GM18511 (cell line): ENCODE data around the gene NUDT2.

Experiments used
- ATAC-seq: cut with Tn5 transposase; IDR thresholded peaks from one replicate; pipeline ENCODE4 v1.9.1; 2021; ENCODE audit warnings: mild to moderate bottlenecking, moderate library complexity; ENCODE audit not compliant: unreplicated experiment

Gene NUDT2

DNA sequence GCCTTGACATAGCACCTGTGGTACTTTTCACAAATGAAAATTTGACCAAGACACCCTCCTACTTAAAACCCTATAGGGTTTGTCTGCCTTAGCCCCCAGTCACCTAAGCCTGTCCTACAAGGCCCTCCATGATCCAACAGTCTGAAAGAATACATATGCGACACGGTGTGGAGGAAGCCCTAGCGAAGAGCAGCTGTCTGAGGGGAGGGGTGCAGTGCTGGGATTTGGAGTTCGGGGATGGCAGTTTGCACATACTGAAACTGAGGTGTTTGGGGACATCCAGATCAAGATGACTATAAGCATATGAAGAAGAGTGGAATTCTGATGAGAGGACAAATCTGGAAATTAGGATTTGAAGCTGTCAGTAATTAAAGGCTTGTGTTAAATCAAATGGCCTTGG lies 54.5 kb downstream of the NUDT2 start:
- ATAC-seq: no peak

DNA sequence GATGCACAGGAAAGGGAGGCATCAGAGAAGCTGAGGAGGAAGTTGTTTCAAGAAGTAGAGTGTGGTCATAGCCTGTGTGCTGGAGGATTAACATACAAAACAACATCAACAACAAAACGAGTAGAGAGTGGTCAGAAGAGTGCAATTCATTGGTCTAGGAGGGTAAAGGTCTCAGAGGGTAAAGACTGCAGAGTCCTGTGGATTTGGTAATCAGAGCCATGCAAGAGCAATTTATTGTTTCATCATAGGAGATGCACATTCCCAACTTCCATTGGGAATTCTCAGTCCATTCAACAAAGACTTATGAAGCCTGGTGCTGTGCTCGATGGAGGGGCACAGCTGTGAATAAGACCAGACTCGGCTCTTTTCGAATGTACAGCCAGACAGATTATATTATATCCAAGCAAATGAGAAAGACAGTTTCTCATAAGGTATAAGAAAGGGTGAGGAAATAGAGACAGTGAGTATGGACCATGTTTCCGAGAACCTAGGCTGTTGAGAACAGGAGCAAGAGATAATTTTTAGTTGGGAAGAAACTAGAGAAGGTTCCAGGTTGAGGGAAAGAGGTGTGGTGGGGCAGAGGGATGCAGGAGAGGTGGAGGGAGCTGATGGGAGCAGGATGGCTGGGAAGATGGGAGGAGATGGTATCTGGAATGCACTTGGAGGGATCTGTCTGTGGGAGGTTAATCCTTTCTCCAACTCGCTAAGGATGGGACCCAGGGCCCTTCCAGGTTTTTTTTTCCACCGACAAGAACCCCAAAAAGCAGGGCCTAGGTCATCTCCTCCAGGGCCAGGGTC lies 55.2 kb downstream of the NUDT2 start:
- no peak for ATAC-seq

DNA sequence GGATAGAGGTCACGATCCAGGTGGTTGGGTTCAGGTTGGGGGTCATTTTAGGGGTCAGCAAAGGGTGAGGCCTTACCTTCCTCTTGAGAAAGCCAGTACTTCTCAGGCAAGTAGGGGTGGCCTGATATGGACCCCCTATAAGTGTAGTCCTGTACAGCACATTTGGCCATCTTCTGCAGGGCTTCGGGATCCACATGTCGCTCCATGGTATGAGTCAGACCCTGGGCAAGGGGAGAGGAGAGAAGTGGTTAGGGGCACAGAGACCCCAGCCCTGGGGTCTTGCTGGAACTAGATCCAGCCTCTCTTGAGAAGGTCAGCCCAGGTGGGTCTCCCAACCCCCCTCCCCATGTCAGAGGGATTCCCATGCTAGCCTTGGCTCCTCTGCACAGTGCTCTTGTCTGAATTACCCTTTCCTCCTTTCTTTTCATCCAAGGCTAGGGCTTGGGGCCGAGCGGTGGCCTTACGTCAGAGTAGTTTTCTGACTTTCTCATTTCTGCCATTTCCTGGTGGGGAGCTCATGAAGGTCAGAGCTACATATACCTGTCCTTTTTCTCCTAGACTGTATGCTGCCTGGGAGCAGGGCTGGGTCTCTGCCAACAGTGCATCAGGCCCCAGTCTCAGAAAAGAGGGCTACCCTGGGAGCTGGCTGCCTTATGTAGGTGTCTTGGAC lies 56.3 kb downstream of the NUDT2 start:
- ATAC-seq: no peak

DNA sequence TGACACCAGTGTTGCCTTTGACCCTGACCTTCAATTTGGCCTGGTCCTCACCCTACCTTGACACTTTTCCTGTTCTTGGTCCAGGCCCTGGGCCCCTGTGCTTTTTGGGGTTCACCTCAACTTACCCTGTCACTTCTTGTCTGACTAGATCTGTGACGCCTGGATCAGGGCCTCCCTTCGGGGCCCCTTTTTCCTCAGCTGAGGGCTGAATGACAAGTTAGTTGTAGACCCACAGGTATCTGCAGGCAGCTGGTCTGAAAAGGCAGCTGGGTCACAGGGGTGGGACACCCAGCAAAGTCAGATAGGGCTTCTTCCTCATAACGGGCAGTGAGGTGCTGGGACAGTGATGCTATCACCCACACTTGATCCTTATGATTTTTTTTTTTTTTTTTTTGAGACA lies 57.3 kb downstream of the NUDT2 start:
- ATAC-seq: no peak

DNA sequence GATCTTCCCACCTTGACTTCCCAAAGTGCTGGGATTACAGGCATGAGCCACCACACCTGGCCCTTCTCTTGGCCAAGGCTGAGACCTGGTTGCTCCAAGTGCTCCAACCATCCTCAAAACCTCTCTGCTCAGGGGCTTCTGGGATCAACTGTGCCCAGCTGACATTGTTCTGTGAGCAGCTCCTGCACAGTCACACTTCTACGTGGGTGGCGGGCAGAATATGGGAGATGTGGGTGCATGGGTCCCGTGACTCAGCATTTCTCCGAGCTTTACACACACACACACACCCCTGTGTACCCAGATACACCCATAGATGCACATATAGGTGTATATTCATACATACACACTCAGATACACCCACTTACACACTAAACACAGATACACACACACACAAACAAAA lies 57.9 kb downstream of the NUDT2 start:
- ATAC-seq: no peak

DNA sequence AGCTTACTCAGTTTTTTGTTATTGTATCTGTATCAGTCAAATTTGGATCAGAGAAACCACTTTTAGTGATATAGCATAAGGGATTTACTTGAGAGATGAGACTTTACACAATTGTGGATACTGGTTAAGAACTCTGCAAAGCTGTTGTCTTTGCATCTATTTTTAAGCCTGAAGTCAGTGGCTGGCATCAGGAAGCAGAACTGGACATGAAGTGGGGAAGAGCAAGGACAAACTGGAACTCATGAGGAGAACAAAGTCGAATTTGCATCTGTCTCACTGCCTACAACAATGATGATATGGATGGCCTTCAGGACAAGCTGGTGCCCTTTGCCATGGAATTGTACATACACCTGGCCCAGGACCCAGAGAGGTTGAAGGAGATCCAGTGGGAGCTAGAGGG lies 63.1 kb downstream of the NUDT2 start:
- ATAC-seq: no peak
